ENCODE data around the gene LGR6.
"Not testable (repeated sequence)": the region's sequence is repeated elsewhere in the genome, so short reads cannot be mapped to it uniquely, and the experiment has no call there.

LGR6 gene

DNA sequence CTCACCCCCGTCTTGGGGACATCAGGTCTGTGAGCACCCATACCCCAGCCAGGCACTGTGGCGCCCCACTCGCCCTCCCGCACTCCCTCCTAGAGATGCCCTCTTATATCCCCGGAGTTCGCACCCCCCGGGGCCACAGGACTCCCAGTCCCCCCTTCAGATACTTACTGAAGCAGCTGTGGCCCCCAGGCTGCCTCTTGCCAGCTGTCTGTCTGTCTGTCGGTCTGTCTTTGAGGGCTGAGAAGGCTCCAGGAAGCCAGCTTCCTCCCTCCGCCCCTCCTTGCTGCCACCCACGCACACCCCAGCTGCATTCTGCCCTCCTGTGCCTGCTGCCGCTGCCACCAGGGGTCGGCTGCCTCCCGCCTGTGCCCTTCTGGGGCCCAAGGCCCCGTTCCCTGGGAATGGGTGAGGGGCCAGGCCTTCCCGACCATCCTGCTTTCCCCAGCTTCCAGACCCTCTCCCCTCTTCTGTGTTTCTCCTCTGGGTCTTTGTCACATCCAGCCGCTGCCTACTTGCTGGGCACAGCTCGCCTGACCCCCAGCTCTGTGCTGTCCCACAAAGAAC is 33.1 kb upstream of the LGR6 start, which contains the start of gene PTPN7:
TSS of gene PTPN7 (minus strand) at position 226 of the 564 bp plus-strand sequence. CDS start 1,200 bp downstream, outside the sequence.
- peak; percentile 83 for DNase-seq (ENCODE audit: low spot score)

DNA sequence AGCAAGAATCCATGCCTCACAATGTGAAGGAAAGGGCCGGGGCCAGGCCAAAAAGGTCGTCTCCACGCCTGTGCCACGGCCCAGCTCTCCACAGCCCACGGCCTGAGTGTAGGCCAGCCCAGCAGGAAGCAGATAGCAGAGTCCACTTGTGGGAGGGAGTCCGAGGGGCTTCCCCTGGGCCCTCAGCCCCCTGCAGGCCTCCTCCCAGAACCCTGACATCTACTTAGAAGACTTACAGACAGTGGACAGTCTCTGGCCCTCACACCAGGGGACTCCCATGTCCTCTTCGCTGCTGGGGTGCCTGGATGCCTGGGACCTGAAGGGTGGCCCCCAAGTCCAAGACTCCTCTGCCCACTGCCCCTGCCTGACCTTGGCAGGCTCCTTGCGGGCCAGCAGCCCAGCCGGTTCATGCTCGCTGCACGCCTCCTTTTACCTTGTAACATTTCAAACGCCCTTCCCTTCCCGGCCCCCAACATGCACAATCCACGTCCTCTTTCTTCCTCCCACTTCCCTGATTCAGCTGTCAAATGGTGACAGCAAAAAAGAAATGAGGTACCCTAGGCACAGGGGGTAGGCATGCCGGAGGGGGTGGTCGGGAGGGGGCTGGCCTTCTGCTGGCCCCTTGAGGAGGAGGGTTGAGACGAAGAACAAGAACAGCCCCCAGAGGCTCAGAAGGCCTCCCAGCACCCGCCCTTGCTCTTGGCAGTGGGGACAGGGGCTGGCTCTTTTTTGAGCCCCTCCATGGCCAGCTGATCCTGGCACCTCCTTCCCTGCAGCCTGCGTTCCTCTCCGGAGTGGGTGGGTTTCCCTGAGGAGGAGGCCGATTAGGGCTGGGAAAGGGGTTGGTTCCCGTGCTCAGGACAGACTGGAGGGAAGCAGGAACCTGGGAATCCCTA is 32.2 kb upstream of the LGR6 start:
- DNase-seq (ENCODE audit: low spot score) = no peak

DNA sequence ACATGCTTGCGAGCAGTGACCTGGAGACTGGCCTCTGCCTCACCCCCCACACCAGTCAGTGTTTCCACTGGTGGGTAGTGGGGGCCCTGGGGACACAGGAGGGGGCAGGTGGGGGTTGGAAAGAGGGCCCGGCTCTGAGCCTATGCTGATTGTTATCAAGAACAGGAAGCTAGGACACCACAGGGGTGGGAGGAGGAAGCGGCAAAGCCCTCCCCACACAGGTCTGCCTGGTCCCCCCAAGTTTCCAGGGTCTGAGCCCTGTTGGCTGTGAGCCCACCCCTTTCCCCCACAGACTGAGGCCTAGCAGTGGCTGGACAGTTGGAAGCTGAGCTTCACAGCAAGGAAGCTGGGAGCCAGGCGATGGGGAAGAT is 31.6 kb upstream of the LGR6 start:
- DNase-seq (ENCODE audit: low spot score) = no peak

DNA sequence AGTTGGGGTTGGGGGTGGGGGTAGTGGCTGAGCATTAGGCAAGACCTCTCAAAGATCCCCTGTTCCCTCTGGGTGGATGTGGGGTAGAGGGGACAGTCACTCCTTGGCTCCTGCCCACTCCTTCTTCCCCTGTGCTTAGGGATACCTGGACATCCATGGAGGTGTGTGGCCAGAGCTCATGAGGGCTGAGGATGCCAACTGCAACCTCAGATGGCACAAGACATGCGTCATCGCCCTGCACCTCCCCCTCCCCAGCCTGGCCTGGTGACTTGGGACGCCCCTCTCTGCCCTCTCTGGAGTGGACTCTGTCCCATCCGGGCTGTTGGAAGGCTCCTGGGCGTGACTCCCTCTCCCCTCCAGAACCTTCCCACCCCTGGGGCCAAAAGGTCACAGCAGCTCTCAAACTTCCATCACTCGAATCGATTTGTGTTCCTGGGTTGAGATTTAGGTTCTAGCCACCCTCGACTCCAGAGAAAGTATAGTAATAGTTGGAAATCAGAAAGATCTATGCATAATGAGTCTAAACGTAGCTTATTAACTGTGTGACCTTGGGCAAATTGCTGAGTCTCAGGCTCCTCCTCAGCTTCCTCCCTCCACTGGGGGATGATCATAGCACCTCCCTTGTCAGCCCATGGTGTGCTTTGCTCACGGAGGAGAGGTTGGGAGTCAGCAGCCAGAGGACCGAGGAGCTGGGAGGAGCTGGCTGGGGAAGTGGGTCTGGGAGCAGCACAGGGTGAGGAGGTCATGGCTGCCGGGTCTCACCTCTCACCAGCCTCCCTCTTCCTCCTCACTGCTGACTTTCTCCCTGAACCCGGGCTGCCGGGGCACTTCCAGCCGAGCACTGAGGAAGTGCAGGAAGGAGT is 30.9 kb upstream of the LGR6 start:
- no peak for DNase-seq (ENCODE audit: low spot score)

DNA sequence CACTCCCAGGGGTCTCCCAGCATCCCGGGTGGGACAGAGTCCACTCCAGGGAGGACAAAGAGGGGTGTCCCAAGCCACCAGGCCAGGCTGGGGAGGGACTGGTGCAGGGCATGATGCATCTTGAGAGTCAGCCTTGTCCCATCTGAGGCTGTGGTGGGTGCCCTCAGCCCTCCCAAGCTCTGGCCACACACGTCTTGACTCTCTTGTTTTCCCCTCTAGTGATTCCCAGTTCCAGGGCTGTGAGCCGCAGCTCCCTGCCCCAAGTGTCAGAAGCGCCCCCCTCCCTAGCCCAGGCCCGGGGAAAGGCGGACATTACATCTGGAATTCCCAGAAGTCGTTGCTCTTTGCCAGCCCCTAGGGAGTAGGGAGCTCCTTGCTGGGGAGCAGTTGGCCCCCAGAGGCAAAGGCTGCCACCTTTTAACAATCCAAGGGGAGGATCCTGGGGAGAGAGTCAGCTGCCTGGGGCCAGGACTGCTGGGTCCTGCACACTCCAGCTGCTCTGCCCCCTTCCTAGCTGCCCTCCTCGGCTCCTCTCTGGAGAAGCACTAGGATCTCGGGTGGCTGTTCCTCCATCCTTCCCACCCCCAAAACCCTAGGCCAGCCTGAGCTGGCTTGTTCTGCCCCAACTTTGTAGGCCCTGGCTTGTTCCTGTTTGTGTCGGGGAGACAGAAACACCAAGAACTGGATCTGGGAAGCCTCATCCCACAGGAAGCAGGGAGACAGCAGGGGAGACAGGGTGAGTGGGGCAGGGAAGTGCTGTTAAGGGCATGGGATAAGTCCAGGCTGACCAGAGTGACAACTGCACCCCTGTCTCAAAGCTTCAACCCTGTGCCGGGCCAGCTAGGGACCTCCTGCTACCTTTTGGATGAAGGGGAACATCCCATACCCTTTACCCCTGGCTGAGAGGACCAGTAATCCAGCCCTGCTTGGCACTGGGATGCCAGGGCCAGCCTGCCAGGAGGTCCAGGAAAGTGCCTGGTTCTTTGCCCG is 30.0 kb upstream of the LGR6 start:
- DNase-seq (ENCODE audit: low spot score) = no peak

DNA sequence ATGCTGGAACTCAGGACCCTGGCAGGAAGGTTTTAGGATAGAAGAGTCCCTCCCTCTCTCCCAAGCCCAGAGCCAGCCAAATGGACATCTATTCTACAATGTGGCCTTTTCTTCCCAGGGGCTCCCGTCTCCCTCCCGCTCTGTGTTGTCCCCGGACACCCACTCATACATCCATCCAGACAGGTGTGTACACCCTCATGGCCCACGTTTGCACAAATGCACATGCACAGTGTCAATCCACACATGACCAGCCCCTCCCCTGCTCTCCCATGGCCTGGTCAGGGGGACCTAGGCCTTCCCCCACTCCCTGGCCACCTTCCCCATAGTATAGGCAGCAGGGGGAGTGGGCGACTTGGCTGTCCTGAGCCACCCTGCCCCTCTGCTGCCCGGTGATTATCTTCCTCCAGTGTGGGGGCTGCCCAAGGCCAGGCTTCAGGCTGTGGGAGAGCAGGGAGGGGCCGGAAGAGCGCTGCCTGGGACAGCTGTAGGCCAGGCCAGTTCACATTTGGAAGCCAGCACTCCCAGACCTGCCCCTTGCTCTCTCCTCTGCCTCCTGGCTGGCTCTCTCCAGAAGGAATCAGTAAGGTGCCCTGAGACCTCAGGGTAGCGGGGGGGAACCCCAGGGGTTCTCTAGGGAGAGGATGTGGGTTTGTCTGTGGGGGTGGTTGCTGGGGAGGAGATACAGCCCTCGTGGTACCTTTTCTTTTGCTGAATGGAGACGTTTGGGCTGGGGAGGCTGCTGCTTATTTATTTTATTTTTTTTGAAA is 29.1 kb upstream of the LGR6 start:
- no peak for DNase-seq (ENCODE audit: low spot score)

DNA sequence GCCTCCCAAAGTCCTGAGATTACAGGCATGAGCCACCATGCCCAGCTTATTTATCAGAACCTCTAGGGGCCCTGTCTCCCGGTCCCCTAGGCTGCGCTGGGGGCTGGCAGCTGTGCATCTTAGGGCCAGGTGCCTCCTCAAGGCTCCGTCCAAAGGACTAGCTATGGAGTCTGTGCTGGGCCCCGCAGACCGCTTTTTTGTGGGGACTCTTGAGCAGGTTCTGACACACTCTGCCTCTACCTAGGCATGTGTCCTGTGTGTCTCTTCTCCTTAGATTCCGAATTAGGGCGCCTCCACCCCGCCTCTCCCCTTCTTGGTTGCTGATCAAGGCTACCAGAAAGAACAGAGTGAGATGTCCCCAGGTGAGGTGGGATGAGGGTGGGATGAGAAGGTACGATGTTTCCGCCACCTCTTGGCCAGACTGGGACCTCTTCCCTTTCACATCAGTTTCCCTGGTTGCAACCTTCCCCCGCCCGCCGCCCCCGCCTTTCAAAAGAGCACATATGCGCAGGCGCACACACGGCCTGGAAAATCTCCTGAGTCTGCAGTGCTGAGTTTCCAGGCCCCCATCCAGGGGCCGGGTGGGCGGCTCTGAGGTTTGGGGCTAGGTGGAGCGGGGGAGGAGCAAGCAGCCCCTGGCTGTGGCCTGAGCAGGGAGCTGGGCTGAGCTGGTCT is 28.2 kb upstream of the LGR6 start:
- DNase-seq (ENCODE audit: low spot score) = no peak

DNA sequence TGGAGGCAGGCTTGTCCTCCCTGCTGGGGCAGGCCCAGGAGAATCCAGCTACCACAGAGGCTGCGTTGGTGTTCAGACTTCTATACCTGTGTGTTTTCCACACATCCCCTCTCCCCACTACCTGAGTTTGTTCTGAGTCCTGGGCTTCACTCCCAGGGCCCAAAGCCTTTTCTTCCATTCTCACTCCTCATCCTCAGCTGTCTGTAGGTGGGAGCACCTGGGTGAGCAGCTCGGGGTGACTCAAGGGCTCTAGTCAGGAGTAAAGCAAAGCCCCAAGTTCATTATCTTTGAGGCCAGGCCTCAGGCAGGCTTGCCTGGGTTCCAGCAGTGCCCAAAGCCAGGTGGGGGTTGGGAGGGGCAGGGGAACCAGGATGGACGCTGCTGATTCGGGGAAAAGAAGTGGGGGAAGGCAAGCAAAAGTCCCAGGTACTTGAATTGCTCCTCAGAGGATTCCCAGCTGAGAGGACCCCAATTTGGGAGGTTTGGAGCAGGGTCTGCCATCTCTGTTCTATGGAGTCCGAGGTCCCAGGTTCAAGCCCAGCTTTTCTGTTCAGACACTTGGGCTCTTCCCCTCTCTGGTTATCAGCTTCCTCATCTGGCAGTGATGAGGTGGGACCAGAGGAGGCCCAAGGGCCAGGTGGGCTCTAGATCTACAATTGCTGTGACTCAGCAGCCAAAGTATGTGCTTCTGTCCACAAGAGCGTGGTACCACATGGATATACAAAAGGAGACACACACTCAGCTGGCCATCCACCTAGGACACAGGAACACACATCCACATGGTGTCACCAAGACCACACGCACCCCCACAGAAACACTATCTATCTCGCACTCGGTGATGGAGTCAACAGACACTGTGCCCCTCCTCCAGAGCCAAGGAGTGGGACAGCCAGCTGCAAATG is 27.4 kb upstream of the LGR6 start:
- no peak for DNase-seq (ENCODE audit: low spot score)

DNA sequence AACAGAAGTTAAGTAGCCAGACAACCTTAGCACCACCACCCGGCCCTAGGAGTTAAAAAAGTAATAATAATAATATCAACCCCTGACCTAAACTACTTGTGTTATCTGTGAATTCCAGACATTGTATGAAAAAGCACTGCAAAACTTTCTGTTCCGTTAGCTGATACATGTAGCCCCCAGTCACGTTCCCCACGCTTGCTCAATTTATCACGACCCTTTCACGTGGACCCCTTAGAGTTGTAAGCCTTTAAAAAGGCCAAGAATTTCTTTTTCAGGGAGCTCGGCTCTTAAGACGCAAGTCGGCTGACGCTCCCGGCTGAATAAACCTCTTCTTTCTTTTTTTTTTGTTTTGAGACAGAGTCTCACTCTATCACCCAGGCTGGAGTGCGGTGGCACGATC is 26.5 kb upstream of the LGR6 start:
- DNase-seq (ENCODE audit: low spot score) = not testable (repeated sequence)

DNA sequence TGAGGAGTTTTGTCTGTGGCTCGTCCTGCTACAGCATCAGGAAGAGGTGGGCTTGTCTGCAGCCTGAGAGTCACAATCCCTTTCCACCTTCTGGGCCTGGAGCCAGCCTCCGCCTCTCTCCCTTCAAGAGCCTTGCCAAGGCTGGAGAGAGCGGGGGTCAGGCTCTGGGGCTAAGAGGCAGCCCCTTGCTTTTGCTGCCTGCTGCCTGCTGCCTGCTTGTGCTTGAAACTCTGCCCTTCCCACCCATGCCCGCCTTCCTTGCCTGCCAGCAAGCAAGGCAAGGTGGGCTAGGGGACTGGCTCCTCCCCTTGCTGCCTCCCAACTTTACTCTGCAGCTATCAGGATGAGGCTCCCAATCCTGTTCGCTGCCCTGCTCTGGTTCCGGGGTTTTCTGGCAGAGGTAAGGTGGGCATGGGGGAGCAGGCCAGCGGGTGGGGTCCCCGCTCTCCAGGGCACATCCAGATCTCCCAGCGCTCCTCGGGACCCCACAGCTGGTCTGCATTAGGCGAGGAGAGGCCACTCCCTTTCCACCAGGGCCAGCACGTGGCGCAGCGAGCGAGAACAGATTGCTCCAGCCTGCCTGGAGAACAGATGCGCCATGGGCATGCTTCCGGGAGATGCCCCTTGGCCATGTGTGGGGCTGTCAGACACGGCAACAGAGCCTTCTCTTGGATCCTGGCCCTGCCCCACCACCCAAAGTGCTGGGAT is 25.7 kb upstream of the LGR6 start:
- no peak for DNase-seq (ENCODE audit: low spot score)

DNA sequence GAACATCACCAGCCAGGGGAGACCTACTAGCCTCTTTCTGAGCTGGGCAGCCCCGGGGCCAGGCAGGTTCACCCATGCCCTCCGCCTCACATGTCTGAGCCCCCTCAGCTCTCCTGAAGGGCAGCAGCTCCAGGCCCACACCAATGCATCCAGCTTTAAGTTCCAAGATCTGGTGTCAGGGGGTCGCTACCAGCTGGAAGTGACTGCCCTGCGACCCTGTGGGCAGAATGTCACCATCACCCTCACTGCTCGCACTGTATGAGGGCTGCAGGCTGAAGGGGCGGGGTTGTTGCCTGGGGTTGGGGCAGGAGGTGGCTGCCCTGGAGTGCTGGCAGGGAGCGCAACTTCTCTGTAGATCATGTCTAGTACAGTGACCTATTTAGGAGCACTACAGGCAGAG is 24.7 kb upstream of the LGR6 start:
- no peak for DNase-seq (ENCODE audit: low spot score)

DNA sequence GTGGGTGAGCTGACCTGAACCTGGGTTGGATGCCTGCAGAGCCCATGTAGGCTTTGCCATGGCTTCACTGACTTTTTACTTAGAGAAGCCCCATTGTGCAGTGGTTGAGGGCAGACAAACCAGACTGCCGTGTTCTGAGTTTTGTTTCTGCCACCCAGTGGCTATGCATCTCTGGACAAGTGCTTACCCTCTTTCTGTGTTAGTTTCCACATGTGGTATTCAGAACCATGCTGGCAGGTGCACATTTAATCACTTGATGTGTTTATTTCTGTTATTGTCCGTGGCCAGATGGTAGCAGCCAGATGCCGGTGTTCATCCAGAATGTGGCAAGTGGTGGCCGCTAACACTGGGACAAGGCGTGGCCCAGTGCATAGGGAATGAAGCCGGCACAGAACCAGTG is 22.9 kb upstream of the LGR6 start:
- DNase-seq (ENCODE audit: low spot score) = no peak

DNA sequence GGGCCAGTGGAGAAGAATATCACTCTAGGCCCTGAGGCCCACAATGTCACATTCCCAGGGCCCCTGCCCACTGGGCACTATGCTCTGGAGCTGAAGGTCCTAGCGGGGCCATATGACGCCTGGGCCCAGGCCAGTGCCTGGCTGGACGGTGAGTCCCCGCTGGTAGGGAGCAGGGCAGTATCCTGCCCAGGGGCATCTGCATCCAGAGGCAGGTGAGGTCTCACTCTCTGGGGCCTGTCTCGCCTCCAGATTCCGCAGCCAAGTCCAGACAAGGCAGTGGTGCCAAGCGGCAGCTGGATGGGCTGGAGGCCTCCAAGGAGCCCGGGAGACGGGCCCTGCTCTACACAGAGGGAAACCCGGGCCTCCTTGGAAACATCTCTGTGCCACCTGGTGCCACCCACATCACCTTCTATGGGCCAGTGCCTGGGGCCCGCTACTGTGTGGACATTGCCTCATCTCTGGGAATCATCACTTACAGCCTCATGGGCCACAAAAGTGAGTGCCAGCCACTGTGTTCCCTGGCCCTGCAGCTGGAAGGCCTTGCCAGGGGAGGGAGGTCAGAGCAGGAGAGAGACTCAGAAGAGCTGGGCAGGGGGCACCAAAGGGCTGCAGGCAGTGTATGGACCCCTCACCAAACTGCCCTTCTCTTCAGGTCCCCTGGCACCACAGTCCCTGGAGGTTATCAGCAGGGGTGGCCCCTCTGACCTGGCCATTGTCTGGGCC is 22.1 kb upstream of the LGR6 start:
- no peak for DNase-seq (ENCODE audit: low spot score)

DNA sequence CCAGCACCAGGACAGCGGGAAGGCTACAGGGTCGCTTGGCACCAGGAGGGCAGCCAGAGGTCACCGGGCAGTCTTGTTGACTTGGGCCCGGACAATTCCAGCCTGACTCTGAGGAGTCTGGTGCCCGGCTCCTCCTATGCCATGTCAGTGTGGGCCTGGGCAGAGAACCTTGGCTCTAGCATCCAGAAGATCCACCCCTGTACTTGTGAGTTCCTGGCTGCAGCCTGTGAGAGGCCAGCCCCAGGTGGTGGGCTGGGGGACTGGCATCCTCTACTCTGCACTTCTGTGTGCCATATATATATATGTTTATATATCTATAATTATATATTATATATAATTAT is 21.6 kb upstream of the LGR6 start:
- no peak for DNase-seq (ENCODE audit: low spot score)

DNA sequence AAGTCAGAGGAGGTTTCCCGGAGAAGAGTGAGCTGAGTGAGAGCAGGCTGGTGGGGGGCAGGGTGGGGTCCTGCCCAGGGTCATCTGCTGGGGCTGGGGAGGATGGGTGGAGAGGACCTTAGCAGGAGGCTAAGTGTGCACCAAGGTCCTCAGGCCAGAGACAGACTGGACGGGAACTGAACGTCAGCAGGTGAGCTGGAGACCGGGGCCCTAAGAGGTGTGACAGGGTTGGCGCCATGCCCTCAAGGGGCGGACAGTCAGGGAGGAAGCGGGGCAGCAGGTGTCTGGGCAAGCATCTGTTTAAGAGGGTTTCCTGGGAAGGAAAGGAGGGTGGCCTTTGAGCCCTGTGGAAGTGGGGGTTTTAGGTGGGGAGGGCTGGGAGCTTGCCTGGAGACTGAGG is 19.6 kb upstream of the LGR6 start:
- no peak for DNase-seq (ENCODE audit: low spot score)

DNA sequence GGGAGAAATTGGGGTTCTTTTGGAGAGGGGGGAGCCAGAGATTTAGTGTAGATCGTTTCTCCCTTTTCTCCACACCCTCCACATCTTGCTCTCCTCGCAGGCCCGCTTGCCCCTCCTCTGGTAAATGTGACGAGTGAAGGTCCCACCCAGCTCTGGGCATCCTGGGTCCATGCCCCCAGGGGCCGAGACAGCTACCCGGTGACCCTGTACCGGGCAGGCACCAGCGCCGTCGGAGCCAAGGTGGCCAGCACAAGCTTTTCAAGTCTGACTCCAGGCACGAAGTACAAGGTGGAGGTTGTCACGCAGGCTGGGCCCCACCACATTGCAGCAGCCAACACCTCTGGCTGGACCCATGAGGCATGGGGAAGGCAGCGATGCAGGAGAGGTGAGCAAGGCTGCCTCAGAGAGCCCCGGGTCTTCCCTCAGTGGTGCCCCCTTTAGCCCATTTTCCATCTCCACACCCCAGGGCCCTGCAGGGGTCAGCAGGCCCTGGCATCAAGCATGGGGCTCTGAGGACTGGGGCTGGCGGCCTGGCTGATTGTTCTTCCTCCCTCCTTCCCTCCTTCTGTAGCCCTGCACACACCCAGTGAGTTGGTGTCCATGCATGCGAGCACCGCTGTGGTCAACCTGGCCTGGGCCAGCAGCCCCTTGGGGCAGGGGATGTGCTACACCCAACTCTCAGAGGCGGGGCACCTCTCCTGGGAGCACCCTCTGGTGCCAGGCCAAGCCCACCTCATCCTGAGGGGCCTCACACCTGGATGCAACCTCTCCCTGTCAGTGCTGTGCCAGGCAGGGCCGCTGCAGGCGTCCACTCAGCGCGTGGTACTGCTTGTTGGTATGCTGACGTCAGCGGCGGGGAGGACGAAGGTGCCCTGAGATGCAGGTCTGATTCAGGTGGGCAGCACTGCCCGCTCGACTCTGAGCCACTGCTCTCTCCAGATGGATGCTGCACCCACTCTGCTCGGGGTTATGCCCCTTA is 16.4 kb upstream of the LGR6 start:
- no peak for DNase-seq (ENCODE audit: low spot score)

Data from RKO (cell line).